ENCODE measurements around the gene SZT2.

GRCh38 chr1:43421396-43421795, 31.7 kb downstream of the SZT2 start:
- no peak for TF ChIP-seq GLIS3 (CRISPR knock-in tag; IDR thresholded peaks at IDR 0.05)
- TF ChIP-seq TSHZ2 (CRISPR knock-in tag; IDR thresholded peaks at IDR 0.05), result no peak
- no peak for TF ChIP-seq RARB (CRISPR knock-in tag; IDR thresholded peaks at IDR 0.05)
- TF ChIP-seq CREB5 (CRISPR knock-in tag; IDR thresholded peaks at IDR 0.05; ENCODE audit: low read depth), result no peak
- TF ChIP-seq CSDC2 (CRISPR knock-in tag; IDR thresholded peaks at IDR 0.05), result no peak
- TF ChIP-seq CSRNP3 (CRISPR knock-in tag; IDR thresholded peaks at IDR 0.05), result no peak
- TF ChIP-seq OSR1 (CRISPR knock-in tag; IDR thresholded peaks at IDR 0.05), result no peak
- TF ChIP-seq ZFP3 (CRISPR knock-in tag; IDR thresholded peaks at IDR 0.05), result no peak
- TF ChIP-seq ZC3H10 (CRISPR knock-in tag; IDR thresholded peaks at IDR 0.05), result no peak
- TF ChIP-seq TOX (CRISPR knock-in tag; IDR thresholded peaks at IDR 0.05; ENCODE audit: borderline replicate concordance), result no peak
- TF ChIP-seq ZFP30 (CRISPR knock-in tag; IDR thresholded peaks at IDR 0.05), result no peak
- no peak for TF ChIP-seq ZNF8 (CRISPR knock-in tag; IDR thresholded peaks at IDR 0.05)
- TF ChIP-seq SNAI2 (CRISPR knock-in tag; IDR thresholded peaks at IDR 0.05), result no peak
- TF ChIP-seq PATZ1 (CRISPR knock-in tag; IDR thresholded peaks at IDR 0.05; ENCODE audit: borderline replicate concordance), result no peak
